ENCODE results near the gene RAB7A. TPM values are rescaled to one million over a fixed set of nuclear protein-coding genes. Genes with fewer than 3 reads are reported as not detected.

Gene RAB7A
- total and polyA plus RNA-seq, 10 of the 15 experiments (the other 5 are each of a cell fraction or from before 2014, with no cell fraction given), result 40.3 to 212 (median 160) TPM

- Histone ChIP-seq H3K9me3 (replicated peaks; ENCODE audit: control insufficient read depth, insufficient read depth, low read length) (peaks cover 2% of the 10 kb centered on the region; the same call in 2 of the 3 replicates), H4K20me1 (ENCODE audit: control insufficient read depth, insufficient read depth) (peaks cover 5% of the 10 kb centered on the region), H2AFZ (ENCODE audit: control insufficient read depth, low read depth, low read length) (no peak overlapping the region), H3K36me3 (ENCODE audit: control insufficient read depth in 2 of 2, insufficient read depth in 2 of 2, low read length in 1 of 2) (peaks cover 3% of the 10 kb centered on the region in 2 experiments; a peak in 3 of 4 replicates), H3K27me3 (replicated peaks in 1 of 2; ENCODE audit: control insufficient read depth in 2 of 2, insufficient read depth in 2 of 2, low read length in 1 of 2) (no peaks in the 10 kb centered on the region), H3K9ac (ENCODE audit: control insufficient read depth, insufficient read depth, low read length) (no peak overlapping the region), H3K4me1 (ENCODE audit: control insufficient read depth, insufficient read depth, low read length) (peaks cover 8% of the 10 kb centered on the region), H3K4me2 (ENCODE audit: control insufficient read depth, insufficient read depth) (no peak overlapping the region), H3K79me2 (ENCODE audit: control insufficient read depth, insufficient read depth, low read length) (peaks cover 83% of the 10 kb centered on the region), H3K4me3 (no peak overlapping the region), H3K27ac (ENCODE audit: control insufficient read depth, insufficient read depth) (no peak overlapping the region)
- ATAC-seq, result no peak
- ChIA-PET SMC1A (ENCODE audit: uncharacterized antibody, unreplicated experiment) (interaction anchor here (0.9 to 1.4 kb wide), 3 partner anchors 9 to 31 kb away, joined by 3 to 10 read pairs (median 5); no protein-coding TSS in a partner anchor), CTCF (interaction anchor here (0.6 to 5.6 kb wide), 4 partner anchors 9 to 59 kb away, joined by 3 to 26 read pairs (median 4); no protein-coding TSS in a partner anchor), RAD21 (ENCODE audit: unreplicated experiment) (no interaction called here), POLR2A (interaction anchor here (2.5 kb wide), 1 partner anchor 9 kb away, joined by 11 read pairs; no protein-coding TSS in a partner anchor)
- WGBS (ENCODE audit: insufficient coverage, insufficient replicate concordance, low lambda C conversion rate, missing lambda C conversion rate), result 91% methylated on average over 3 of the region's 3 CpGs
- in situ Hi-C loops (cut with MboI) (no loop called here), intact Hi-C loops (cut with micrococcal nuclease; ENCODE audit: unreplicated experiment) (no loop called here)
- no TSS peak for BruUV-seq (replicated peaks)
- FAIRE-seq, result no peak
- no peak for TF ChIP-seq ZNF592 (IDR thresholded peaks at IDR 0.05)
- TF ChIP-seq, protein P1, sequence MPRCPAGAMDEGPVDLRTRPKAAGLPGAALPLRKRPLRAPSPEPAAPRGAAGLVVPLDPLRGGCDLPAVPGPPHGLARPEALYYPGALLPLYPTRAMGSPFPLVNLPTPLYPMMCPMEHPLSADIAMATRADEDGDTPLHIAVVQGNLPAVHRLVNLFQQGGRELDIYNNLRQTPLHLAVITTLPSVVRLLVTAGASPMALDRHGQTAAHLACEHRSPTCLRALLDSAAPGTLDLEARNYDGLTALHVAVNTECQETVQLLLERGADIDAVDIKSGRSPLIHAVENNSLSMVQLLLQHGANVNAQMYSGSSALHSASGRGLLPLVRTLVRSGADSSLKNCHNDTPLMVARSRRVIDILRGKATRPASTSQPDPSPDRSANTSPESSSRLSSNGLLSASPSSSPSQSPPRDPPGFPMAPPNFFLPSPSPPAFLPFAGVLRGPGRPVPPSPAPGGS (IDR thresholded peaks at IDR 0.05; ENCODE audit: borderline replicate concordance, insufficient read depth, low read depth, low read length, poor library complexity, severe bottlenecking), result no peak
- DNase-seq (ENCODE audit: low read depth, low spot score), result no peak
Observed at GRCh38 chr3:128736601-128737000, 10.6 kb downstream of the RAB7A start.

All from GM12878 (cell line).